ENCODE measurements around the gene COX14.

The COX14 gene

DNA sequence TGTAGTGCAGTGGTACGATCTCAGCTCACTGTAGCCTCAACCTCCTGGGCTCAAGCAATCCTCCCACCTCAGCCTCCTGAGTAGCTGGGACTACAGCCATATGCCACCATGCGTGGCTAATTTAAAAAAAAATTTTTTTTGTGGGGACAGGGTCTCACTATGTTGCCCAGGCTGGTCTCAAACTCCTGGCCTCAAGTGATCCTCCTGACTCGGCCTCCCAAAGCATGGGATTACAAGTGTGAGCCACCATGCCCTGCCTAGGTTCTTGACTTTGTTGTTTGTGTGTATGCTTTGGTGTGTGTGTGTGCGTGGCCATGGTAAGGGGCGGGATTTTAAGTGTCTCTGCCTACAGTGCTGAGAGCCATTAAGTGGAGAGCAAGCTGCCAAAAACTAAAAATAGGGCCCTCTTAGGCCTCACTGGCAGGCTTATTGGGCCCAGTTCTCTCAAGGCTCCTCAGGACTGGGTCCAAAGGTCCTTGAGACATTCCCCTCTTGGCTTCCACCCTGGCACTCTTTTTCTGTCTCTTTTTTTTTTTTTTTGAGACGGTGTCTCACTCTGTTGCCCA lies 5.1 kb downstream of the COX14 start:
- TF ChIP-seq ZFX (IDR thresholded peaks at IDR 0.05), result no peak
- TF ChIP-seq, protein P1, sequence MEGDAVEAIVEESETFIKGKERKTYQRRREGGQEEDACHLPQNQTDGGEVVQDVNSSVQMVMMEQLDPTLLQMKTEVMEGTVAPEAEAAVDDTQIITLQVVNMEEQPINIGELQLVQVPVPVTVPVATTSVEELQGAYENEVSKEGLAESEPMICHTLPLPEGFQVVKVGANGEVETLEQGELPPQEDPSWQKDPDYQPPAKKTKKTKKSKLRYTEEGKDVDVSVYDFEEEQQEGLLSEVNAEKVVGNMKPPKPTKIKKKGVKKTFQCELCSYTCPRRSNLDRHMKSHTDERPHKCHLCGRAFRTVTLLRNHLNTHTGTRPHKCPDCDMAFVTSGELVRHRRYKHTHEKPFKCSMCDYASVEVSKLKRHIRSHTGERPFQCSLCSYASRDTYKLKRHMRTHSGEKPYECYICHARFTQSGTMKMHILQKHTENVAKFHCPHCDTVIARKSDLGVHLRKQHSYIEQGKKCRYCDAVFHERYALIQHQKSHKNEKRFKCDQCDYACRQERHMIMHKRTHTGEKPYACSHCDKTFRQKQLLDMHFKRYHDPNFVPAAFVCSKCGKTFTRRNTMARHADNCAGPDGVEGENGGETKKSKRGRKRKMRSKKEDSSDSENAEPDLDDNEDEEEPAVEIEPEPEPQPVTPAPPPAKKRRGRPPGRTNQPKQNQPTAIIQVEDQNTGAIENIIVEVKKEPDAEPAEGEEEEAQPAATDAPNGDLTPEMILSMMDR (conservative IDR thresholded peaks at IDR 0.05), result no peak
- H3K27ac ChIP-seq, result no peak overlapping the region

DNA sequence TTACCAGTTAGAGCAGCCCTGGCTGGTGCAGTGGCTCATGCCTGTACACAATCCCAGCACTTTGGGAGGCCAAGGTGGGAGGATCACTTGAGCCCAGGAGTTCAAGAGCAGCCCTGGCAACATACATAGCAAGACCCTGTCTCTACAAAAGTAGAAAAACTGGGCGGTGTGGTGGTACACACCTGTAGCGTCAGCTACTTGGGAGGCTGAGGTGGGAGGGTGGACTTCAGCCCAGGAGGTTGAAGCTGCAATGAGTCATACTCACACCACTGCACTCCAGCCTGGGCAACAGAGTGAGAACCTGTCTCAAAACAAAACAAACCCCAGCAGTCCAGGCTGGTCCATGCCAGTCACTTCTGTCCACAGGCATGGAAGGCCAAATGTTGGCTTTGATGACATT lies 7.4 kb downstream of the COX14 start:
- H3K27ac ChIP-seq, result no peak overlapping the region
- TF ChIP-seq, protein P1 (conservative IDR thresholded peaks at IDR 0.05), result no peak
- no peak for TF ChIP-seq ZFX (IDR thresholded peaks at IDR 0.05)

DNA sequence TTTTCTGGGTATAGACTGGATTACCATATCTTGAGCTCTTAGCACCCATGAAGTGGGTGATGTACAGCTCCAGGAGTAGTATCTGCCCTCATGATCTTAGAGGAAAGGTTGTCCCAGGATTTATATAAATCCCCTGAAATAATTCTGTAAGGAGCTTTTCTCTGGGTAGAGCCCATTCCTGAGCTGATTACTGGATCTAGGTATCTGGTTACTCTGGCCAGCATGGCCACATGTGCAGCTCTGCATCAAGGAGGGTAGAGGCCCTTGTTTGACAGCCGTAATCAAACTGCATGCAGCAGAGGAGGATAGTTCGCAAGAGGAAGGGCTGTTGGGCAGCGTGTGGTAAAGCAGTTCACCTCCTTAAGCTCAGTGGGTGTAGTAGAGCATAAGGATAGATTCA lies 8.5 kb downstream of the COX14 start:
- no peak for TF ChIP-seq ZFX (IDR thresholded peaks at IDR 0.05)
- TF ChIP-seq, protein P1 (conservative IDR thresholded peaks at IDR 0.05), result no peak
- H3K27ac ChIP-seq, result no peak overlapping the region

DNA sequence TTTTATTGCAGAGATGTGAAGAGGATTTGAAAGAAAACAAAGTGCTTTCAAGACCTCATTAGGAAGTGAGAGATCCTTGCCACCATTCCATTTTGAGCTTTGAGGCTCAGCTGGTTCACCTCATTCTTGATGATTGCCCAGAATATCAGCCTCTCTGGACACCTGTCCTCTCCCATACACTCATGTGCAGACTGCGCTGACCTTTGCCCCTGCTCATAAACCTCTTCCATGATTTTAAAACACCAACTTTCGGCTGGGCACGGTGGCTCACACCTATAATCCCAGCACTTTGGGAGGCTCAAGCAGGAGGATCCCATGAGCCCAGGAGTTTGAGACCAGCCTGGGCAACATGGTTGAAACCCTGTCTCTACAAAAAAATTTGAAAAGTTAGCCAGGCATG lies 8.9 kb downstream of the COX14 start:
- TF ChIP-seq, protein P1 (conservative IDR thresholded peaks at IDR 0.05), result no peak
- TF ChIP-seq ZFX (IDR thresholded peaks at IDR 0.05), result no peak
- no peak overlapping the region for H3K27ac ChIP-seq

DNA sequence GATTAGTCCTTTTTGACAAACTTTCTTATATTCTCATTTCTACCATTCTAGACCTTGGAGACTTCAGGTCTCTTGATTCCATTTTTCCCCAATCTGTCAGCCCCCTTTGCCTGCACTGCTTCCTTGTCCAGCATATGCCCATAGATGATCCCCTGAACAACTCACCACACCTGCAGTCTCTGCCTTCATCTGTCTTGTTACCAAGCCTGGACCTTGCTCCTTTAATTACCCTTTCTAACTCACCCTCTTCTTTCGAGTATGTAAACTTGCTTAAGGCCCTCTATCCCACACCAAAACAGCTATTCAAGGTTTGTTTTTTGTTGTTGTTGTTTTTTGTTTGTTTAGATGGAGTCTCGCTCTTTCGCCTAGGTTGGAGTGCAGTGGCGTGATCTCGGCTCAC lies 9.6 kb downstream of the COX14 start:
- H3K27ac ChIP-seq, result no peak overlapping the region
- TF ChIP-seq, protein P1 (conservative IDR thresholded peaks at IDR 0.05), result no peak
- TF ChIP-seq ZFX (IDR thresholded peaks at IDR 0.05), result no peak

DNA sequence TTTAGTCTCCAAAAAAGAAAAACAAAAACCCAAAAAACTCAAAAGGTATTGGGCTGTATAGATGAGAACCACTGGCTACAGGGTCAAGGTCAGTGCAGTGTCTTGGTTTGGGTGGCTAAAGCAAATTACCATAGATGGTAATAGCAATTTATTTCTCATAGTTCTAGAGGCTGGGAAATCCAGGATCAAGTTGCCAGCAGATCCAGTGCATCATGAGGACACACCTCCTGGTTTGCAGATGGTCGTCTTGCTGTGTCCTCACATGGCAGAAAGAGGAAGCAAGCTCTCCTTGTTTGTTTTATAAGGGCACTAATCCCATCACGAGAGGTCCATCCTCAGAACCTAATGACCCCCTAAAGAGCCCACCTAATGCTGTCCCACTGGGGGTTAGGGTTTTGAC lies 11.2 kb downstream of the COX14 start:
- no peak for TF ChIP-seq ZFX (IDR thresholded peaks at IDR 0.05)
- TF ChIP-seq, protein P1 (conservative IDR thresholded peaks at IDR 0.05), result no peak
- no peak overlapping the region for H3K27ac ChIP-seq

DNA sequence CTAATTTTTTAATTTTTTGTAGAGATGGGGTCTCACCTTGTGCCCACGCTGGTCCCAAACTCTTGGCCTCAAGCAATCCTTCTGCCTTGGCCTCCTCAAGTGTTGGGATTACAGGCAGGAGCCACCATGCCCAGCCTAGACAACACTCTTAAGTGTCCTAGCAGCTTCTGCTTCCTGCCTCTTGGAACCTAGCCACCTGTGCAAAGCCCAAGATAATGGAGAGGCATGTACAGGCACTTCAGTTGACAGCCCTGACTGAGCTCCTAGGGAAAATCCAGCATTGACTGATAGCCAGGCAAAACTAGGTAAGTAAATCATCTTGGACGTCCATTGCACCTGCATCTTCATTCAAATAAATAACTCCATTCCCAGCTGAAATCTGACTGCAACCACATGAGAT lies 15.5 kb downstream of the COX14 start:
- H3K27ac ChIP-seq, result no peak overlapping the region
- TF ChIP-seq, protein P1 (conservative IDR thresholded peaks at IDR 0.05), result no peak
- TF ChIP-seq ZFX (IDR thresholded peaks at IDR 0.05), result no peak
